ENCODE data around the gene L1CAM.
"Not testable (repeated sequence)": the region's sequence is repeated elsewhere in the genome, so short reads cannot be mapped to it uniquely, and the experiment has no call there.

Gene L1CAM

DNA sequence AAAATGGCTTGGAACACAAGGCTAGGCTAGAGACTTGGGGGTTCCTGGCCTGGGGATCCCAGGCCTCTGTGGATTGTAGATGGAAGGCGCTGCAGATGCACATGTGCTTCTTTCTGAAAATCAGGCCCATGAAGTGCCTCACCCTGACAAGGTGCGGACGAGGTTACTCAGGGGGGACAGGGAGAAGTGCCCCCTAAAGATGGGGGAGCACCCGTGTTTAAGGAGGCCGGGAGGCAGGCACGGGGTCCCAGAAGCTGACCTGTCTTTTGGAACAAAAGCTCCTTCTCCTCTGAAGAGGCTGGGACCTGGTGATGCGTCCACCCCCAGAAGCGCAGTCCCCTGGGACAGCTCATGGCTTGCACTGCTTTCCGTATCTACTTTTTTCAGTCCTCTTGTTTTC is 58.1 kb downstream of the L1CAM start:
- no peak for DNase-seq

DNA sequence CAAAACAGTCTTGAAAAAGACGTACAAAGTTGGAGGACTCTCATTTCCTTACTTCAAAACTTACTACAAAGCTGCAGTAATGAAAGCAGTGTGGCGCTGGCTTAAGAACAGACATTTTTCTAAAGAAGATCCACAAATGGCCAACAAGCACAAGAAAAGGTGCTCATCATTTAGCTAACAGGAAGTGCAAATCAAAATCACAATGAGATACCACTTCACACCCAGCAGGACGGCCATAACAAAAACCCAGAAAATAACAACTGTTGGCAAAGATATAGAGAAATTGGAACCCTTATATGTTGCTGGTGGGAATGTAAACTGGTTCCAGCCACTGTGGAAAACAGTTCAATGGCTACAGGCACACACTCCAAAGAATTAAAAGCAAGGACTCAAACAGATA is 59.0 kb downstream of the L1CAM start:
- DNase-seq: no peak

DNA sequence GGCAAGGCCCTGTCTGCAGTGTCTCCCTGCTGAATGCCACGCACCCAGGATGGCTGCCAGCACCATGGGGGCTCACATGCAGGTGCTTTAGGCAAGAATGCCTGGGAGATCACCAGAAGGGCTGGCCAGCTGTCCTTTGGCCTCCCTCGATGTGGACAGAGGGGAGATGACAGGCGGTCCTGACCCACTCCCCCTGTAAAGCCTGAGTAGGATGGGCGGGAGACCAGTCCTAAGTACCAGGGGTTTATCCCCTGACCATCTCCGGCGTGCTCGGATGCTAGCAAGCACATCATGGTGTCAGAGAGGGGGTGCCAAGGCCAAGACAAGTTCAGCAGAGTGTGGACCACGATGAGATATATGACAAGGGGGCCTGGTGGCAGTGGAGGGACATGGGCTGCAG is 60.9 kb downstream of the L1CAM start:
- DNase-seq: no peak

DNA sequence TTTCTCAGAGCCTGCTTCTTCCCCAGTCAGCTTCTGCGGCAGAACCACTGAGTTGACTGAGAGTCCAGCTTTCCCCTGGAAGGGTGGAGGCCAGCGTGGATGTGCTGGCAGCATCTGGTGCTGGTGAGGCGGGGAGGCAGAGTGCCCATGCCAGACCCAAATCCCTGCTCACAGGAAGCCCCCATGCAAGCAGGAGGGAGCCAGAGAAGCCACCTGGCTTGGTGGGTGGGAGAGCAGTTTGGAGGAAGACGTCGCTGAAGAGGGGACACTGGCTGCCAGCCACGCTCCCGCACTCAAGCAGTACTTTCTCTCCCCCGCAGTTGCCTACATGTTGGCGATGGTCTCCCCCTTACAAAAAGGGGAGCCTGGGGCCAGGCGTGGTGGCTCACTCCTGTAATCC is 61.6 kb downstream of the L1CAM start:
- no peak for DNase-seq

DNA sequence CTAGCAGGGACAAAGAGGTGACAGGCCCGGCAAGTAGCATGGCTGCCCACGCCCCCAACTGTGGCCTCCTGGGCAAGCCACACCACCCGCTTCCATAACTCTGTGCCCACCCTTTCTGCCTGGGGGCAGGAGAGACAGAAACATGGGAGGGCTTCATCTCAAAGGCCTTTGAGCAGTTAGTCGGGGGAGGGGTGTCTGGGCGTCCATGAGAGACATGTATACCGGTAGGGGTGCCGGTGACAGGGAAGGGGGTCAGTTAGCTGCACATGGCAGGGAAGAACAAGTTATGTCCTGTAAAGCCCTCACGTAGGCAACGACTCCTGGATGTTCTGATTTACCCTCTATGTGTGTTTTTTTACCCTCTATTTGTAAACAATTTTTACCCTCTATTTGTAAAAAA is 64.9 kb downstream of the L1CAM start:
- DNase-seq: no peak

DNA sequence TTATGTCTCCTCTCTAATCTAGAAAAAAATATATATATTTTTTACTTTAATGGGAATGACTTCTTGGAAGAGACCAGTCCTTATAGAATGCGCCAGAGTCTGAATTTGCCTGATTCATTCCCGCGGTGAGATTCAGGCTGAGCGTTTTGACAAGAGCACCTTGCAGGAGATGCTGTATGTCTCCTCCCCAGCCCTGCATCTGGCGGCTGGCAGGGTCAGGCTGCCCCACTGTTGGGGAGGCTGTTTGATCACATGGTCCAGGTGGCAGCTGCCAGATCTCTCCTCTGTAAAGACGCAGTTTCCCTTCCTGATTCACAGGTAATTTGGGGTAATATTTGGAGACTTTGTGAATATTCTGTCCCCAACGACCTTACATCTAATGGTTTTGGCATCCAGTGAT is 65.4 kb downstream of the L1CAM start:
- no peak for DNase-seq

DNA sequence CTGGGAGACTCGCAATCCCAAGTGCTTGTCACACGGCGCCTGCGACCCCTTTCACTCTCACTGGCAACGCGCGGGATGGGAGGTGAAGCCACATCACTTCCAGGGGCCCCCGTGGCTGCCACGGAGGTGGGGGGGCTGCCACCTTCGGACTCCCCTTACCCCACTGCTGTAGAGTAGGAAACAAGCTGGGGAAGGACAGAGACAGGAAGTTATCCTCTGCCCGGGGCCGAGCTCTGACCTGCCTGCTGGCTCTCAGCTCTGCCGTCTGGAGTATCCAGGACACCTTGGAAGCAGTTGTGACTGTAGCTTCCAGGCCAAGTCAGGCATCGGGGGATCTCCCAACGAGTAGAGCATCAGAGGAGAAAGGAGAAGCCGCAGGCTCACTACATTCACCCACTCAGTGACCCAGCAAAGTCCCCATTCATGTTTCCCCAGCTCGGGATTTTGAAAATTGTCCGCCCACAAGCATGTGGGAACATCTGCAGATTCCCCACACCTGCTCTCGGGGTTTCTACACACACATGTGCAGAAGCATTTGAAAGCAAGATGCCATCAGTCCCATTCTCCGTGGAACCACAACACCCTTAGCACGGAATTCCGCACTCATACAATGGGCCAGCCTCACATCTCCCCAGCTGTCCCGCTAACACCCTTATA is 66.5 kb downstream of the L1CAM start:
- no peak for DNase-seq

DNA sequence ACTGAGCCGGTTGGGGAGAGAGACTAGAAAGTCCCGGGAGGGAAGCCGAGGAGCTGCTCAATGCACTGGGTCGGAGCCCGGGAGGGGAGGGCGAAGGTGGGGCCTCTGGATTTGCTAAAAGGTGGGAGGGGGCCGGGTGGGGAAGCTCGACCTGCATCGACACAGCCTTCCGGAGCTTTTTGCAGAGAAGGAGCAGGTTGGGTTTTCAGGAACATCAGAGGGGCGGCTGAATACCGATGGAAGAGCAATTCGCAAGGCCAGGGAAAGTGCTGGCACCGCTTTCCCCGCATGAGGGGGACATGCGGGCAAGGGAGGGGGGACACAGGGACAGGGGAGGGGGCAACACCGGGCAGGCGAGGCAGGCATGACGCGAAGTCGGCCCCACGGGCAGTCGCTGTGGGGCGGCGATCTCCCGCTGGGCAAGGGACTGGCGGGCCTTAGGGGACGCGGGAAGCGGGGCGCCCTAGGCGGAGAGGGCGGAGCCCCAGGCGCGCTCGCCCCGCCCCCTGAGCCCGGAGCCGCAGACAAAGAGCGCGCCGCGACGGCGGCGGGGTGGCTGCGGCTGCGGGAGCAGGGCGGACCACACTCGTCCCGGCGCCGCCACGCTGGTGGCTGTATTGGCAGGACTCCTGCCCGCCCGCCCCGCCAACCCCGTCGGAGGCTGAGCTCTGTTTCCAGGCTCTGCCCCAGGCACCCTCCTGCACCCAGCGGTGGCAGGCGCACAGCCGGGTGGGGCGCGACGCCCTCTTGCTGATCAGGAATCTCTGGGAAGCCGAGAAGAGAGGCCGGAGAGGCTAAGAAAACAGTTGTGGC is 67.2 kb downstream of the L1CAM start:
- no peak for DNase-seq

DNA sequence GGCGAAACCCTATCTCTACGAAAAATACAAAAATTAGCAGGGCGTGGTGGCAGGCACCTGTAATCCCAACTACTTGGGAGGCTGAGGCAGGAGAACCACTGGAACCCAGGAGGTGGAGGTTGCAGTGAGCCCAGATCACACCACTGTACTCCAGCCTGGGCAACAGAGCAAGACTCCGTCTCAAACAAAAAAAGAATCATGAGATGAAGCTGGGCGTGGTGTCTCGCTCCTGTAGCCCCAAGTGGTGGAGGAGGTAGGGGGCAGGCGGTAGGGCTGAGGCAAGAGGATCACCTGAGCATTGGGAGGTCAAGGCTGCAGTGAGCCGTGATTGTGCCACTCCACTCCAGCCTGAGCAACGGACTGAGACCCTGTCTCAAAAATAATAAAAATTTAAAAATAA is 67.9 kb downstream of the L1CAM start:
- not testable (repeated sequence) for DNase-seq

DNA sequence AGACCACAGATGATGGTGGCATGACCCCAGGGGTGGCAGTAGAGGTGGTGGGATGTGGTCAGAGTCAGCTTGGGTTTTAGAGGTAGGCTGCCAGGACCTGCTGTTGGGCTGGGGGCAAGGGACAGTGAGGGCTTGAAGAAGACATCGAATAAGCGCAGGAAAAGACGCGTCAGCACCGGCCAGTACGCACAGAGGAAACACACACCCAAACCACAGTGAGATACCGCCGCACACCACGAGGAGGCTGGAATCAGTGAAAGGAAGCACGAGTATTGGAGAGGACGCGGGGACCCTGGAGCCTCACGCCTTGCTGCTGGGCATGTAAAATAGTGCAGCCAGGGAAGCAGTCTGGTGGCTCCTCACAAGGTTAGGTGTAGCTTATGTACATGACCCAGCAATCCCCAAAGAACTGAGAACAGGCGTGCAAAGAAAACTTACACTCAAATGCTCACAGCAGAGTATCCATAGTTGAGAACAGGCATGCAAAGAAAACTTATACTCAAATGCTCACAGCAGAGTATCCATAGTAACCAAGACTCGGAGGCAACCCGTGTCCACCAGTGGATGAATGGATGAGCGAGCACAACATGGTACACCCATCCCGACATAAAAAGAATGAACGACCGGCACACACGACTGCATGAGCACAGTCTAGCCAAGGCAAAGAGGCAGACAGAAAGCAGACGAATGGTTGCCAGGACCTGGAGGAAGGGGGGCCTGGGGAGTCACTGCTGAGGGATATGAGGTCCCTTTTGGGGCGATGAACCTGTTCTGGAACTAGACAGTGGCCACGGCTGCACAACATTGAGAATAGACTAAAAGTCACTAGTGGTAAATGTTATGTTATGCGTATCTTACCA is 68.9 kb downstream of the L1CAM start:
- DNase-seq: no peak

DNA sequence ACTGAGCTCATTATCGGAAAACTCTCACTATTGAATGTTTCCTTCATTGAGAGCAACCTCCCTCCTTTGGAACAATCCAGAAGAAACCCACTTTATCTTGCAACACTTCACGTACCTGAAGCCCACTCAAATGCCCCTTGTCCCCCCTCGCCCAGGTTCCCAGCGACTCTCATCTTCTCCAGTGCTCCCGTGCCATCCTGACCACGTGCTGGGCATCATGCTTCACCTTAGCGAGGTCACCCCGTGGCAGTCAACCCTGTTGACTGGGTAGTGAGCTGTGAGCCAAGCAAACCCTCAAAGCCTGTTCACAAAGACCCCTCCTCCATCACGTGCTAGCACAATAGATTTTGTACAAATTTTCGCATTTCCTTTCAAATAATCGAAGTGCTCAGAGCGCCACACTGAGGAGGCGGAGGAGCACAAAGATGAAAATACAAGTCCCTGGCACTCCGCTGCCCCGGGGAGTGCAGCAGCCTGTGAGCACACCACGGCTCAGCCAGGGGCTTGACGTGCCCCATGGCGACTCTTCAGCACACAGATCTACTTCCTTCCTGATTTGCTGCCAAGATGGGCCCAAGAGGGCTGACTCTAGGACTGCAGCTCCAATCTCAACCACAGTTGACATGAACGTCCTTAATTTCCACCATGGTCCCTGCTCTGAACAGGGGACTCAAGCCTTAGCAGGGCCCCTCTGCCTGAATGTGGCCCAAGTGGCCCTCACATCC is 71.2 kb downstream of the L1CAM start:
- DNase-seq: no peak

DNA sequence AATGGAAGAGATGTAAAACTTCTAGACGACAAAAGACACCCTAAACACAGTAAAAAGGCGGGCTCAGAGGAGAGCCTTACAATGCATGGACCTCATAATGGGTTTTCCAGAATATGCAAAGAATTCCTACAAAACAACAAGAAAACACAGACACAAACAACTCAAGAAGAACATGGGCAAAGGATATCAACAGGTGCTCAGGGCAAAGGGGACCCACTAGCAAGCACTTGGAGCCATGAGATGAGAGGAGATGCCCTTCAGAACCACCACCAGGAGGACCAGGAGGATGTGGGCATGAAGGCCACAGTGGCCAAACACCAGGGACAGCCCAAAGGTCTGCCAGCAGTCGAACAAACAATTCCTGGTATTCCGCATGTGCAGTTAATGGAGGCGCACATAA is 72.8 kb downstream of the L1CAM start:
- no peak for DNase-seq

DNA sequence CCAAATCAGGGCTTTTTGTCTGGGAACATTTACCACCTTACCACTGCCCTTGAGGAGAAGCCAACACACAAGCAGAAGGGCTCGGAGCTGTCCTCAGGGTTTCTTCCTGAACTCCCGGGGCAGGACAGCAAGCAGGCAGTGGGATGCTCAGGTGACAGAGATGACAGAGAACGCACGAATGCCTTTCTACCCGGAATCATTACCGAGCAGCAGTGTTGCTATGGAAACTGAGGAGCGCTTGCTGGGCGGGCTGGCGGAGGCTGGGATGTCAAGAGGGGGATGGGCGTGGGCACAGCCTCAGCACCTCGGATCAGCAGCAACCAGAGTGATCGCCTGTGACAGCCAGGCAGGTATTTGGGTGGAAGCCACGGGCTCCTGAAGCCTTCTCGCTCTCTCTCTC is 73.8 kb downstream of the L1CAM start:
- DNase-seq: no peak
